GM23338 (cell line): ENCODE results near the gene TRHDE. TPM values are rescaled to one million over a fixed set of nuclear protein-coding genes. Genes with fewer than 3 reads are reported as not detected.

Experiments
- ATAC-seq: fragments of 200-7000 bp; cut with Tn5 transposase; 3 replicates; pipeline ENCODE4 v1.9.1; 2020
- DNase-seq: peaks from one replicate; pipeline ENCODE4 v3.0.0-alpha.2; 2015; ENCODE audit warnings: low spot score
- H2AFZ ChIP-seq: fragments of 200-600 bp; sonication (generic); 2 replicates; pipeline ENCODE4 v1.8.0; 2016; ENCODE audit warnings: antibody characterized with exemption, mild to moderate bottlenecking, moderate library complexity
- H3F3A ChIP-seq: fragments of 200-600 bp; sonication (generic); replicated peaks from 2 replicates; pipeline ENCODE4 v1.8.0; 2017; ENCODE audit warnings: antibody characterized with exemption, mixed run types, low read depth
- H3K27ac ChIP-seq: fragments of 200-600 bp; sonication (generic); 2 replicates; pipeline ENCODE4 v1.6.1; 2016; ENCODE audit warnings: low read depth
- H3K27me3 ChIP-seq: fragments of 200-600 bp; sonication (generic); 2 replicates; pipeline ENCODE4 v1.8.0; 2016; ENCODE audit warnings: mild to moderate bottlenecking, mixed run types, moderate library complexity; ENCODE audit not compliant: insufficient read depth
- H3K36me3 ChIP-seq: fragments of 200-600 bp; sonication (generic); 2 replicates; pipeline ENCODE4 v1.8.0; 2016; ENCODE audit warnings: mild to moderate bottlenecking; ENCODE audit not compliant: insufficient read depth
- H3K4me1 ChIP-seq: fragments of 200-600 bp; sonication (generic); 2 replicates; pipeline ENCODE4 v1.8.0; 2016; ENCODE audit warnings: mild to moderate bottlenecking, moderate library complexity; ENCODE audit not compliant: insufficient read depth
- H3K4me2 ChIP-seq: fragments of 200-600 bp; sonication (generic); 2 replicates; pipeline ENCODE4 v1.7.1; 2017; ENCODE audit warnings: mixed run types
- H3K4me3 ChIP-seq: fragments of 200-600 bp; sonication (generic); 2 replicates; pipeline ENCODE4 v1.6.1; 2016; ENCODE audit warnings: mixed run types
- H3K79me2 ChIP-seq: fragments of 200-600 bp; sonication (generic); replicated peaks from 2 replicates; pipeline ENCODE4 v1.8.0; 2017; ENCODE audit warnings: mild to moderate bottlenecking; ENCODE audit not compliant: insufficient read depth
- H3K9me2 ChIP-seq: fragments of 200-600 bp; sonication (generic); 2 replicates; pipeline ENCODE4 v1.8.0; 2017; ENCODE audit not compliant: insufficient read depth
- H4K20me1 ChIP-seq: fragments of 200-600 bp; sonication (generic); replicated peaks from 2 replicates; pipeline ENCODE4 v1.8.0; 2017; ENCODE audit warnings: mild to moderate bottlenecking; ENCODE audit not compliant: insufficient read depth
- H3K27ac Mint-ChIP-seq: 2 replicates; pipeline ENCODE4 v1.8.0; 2020; ENCODE audit warnings: inconsistent platforms, mild to moderate bottlenecking, moderate library complexity, mixed read lengths
- H3K27me3 Mint-ChIP-seq: 3 replicates; pipeline ENCODE4 v1.8.0; 2022; ENCODE audit warnings: low read depth, mild to moderate bottlenecking, moderate library complexity, mixed read lengths, inconsistent platforms; ENCODE audit not compliant: insufficient read depth, poor library complexity
- H3K36me3 Mint-ChIP-seq: 3 replicates; pipeline ENCODE4 v1.8.0; 2021; ENCODE audit warnings: low read depth, mild to moderate bottlenecking, inconsistent platforms, moderate library complexity, mixed read lengths
- H3K4me1 Mint-ChIP-seq: 3 replicates; pipeline ENCODE4 v1.8.0; 2020; ENCODE audit warnings: mild to moderate bottlenecking, inconsistent platforms, mixed read lengths
- H3K4me3 Mint-ChIP-seq: 3 replicates; pipeline ENCODE4 v1.8.0; 2021; ENCODE audit warnings: moderate library complexity, mild to moderate bottlenecking, inconsistent platforms, mixed read lengths
- H3K9me3 Mint-ChIP-seq: 3 replicates; pipeline ENCODE4 v1.8.0; 2020; ENCODE audit warnings: moderate library complexity, mild to moderate bottlenecking, inconsistent platforms, mixed read lengths
- CREB1 ChIP-seq: fragments of 250-450 bp; sonication (Bioruptor Pico); IDR thresholded peaks from 2 replicates; pipeline ENCODE4 v1.5.0; 2020; ENCODE audit warnings: low read depth, mild to moderate bottlenecking, moderate library complexity
- CTCF ChIP-seq, 2 experiments: fragments of 200-600 bp in 1 of 2; sonication (generic) in 1 of 2; conservative IDR thresholded peaks; 2 replicates each; pipeline versions ENCODE4 v1.5.1 to v1.6.1; 2016 to 2017; ENCODE audit warnings: antibody characterized with exemption in 2 of 2, low read depth in 2 of 2, mild to moderate bottlenecking in 2 of 2, moderate library complexity in 1 of 2
- ETS1 ChIP-seq: IDR thresholded peaks from 2 replicates; pipeline ENCODE4 v1.6.1; 2016; ENCODE audit warnings: antibody characterized with exemption
- EZH2 ChIP-seq: fragments of 200-600 bp; sonication (generic); IDR thresholded peaks from one replicate; pipeline ENCODE4 v1.8.0; 2017; ENCODE audit warnings: antibody characterized with exemption, mild to moderate bottlenecking, low read depth; ENCODE audit not compliant: unreplicated experiment
- EZH2phosphoT487 ChIP-seq: fragments of 200-600 bp; sonication (generic); IDR thresholded peaks from one replicate; pipeline ENCODE4 v1.8.1; 2018; ENCODE audit warnings: antibody characterized with exemption; ENCODE audit not compliant: unreplicated experiment
- JUNB ChIP-seq: IDR thresholded peaks from one replicate; pipeline ENCODE4 v1.6.1; 2016; ENCODE audit warnings: antibody characterized with exemption; ENCODE audit not compliant: unreplicated experiment
- NANOG ChIP-seq: IDR thresholded peaks from 2 replicates; pipeline ENCODE4 v1.6.1; 2016; ENCODE audit warnings: antibody characterized with exemption, borderline replicate concordance
- POLR2AphosphoS5 ChIP-seq: IDR thresholded peaks from 2 replicates; pipeline ENCODE4 v1.6.1; 2016; ENCODE audit warnings: antibody characterized with exemption, low read depth
- REST ChIP-seq: IDR thresholded peaks from one replicate; pipeline ENCODE4 v1.6.1; 2018; ENCODE audit warnings: antibody characterized with exemption; ENCODE audit not compliant: unreplicated experiment
- STAT1 ChIP-seq: IDR thresholded peaks from one replicate; pipeline ENCODE4 v1.6.1; 2016; ENCODE audit warnings: antibody characterized with exemption; ENCODE audit not compliant: unreplicated experiment
- ZNF114 ChIP-seq: fragments of 250-450 bp; sonication (Bioruptor Pico); IDR thresholded peaks from 2 replicates; pipeline ENCODE4 v1.5.0; 2020; ENCODE audit warnings: mild to moderate bottlenecking, moderate library complexity
- ZNF331 ChIP-seq: fragments of 250-450 bp; sonication (Bioruptor Pico); IDR thresholded peaks from 2 replicates; pipeline ENCODE4 v1.5.0; 2020; ENCODE audit warnings: low read depth, mild to moderate bottlenecking, moderate library complexity
- ZNF462 ChIP-seq: fragments of 250-450 bp; sonication (Bioruptor Pico); IDR thresholded peaks from 2 replicates; pipeline ENCODE4 v1.5.0; 2020; ENCODE audit warnings: mild to moderate bottlenecking, moderate library complexity
- polyA plus RNA-seq: library from polyadenylated mRNA; unstranded; fragments of >200 nt; fragmentation: Nextera tagmentation; extraction: Ambion mirVana; gene quantifications from 2 replicates; pipeline ENCODE4 v1.2.1, GENCODE V29; 2016
- total RNA-seq: library from RNA; depleted of rRNA; stranded (reverse); fragments of >200 nt; shearing (Covaris generic); gene quantifications from 2 replicates; pipeline ENCODE4 v1.2.3, GENCODE V29; 2014

Gene TRHDE
- total and polyA plus RNA-seq, 2 experiments from 2014 or later = 1.3 to 7.7 TPM

- no peak overlapping the region for H3K27ac Mint-ChIP-seq
- Histone ChIP-seq H3K36me3 (no peaks in the 10 kb centered on the region), H3K27ac (no peak overlapping the region), H4K20me1 (no peaks in the 10 kb centered on the region), H2AFZ (no peak overlapping the region), H3K4me1 (peaks cover 47% of the 10 kb centered on the region), H3F3A (no peaks in the 10 kb centered on the region), H3K9me2 (no peaks in the 10 kb centered on the region), H3K27me3 (peaks cover 20% of the 10 kb centered on the region), H3K4me3 (no peak overlapping the region), H3K79me2 (peaks cover 37% of the 10 kb centered on the region), H3K4me2 (no peak overlapping the region)
- no peaks in the 10 kb centered on the region for H3K36me3 Mint-ChIP-seq
- no peak overlapping the region for H3K4me3 Mint-ChIP-seq
- no peak for ATAC-seq
- no peaks in the 10 kb centered on the region; the same call in 2 of the 3 replicates for H3K9me3 Mint-ChIP-seq
- H3K27me3 Mint-ChIP-seq = peaks cover 11% of the 10 kb centered on the region
- TF ChIP-seq EZH2phosphoT487 (no peak), STAT1 (no peak), POLR2AphosphoS5 (no peak), ZNF462 (CRISPR knock-in tag) (no peak), ZNF331 (no peak), CTCF (conservative IDR thresholded peaks at IDR 0.05; ENCODE audit: low read depth in 2 of 2) (no peak), REST (no peak), ZNF114 (CRISPR knock-in tag) (no peak), JUNB (no peak), ETS1 (no peak), NANOG (no peak), EZH2 (no peak), CREB1 (CRISPR knock-in tag) (no peak)
- DNase-seq = no peak
- peaks cover 35% of the 10 kb centered on the region for H3K4me1 Mint-ChIP-seq
Observed at GRCh38 chr12:72278894-72279293, 6.7 kb downstream of the TRHDE start.
